ENCODE data around the gene CDC42EP1.
"Not testable (repeated sequence)": the region's sequence is repeated elsewhere in the genome, so short reads cannot be mapped to it uniquely, and the experiment has no call there.

The CDC42EP1 gene

GRCh38 chr22:37538590-37539357 lies 21.5 kb upstream of the CDC42EP1 start:
- DNase-seq (ENCODE audit: low spot score): peak; percentile 95
- H3K4me3 ChIP-seq: peak overlapping the region; percentile 54
- H3K27ac ChIP-seq: peak overlapping the region in 1 of 2 donors; percentile 57
- TF ChIP-seq CTCF (IDR thresholded peaks at IDR 0.05): peak; percentile 86

- DNase-seq (ENCODE audit: low spot score); H3K27ac ChIP-seq; H3K4me3 ChIP-seq: not testable (repeated sequence)
Measured at GRCh38 chr22:37539790-37540189, 20.5 kb upstream of the CDC42EP1 start.

- H3K27ac ChIP-seq; DNase-seq (ENCODE audit: low spot score); H3K4me3 ChIP-seq: not testable (repeated sequence)
Measured at GRCh38 chr22:37542416-37542815, 17.9 kb upstream of the CDC42EP1 start.

- Histone ChIP-seq H3K27ac (no peak overlapping the region), H3K4me3 (no peak overlapping the region)
- TF ChIP-seq CTCF (IDR thresholded peaks at IDR 0.05): no peak
- no peak for DNase-seq (ENCODE audit: low spot score)
Measured at GRCh38 chr22:37542959-37543358, 17.3 kb upstream of the CDC42EP1 start.

GRCh38 chr22:37544955-37545702 lies 15.2 kb upstream of the CDC42EP1 start:
- H3K27ac ChIP-seq: peak overlapping the region; percentile 98 to 99
- H3K4me3 ChIP-seq: peak overlapping the region; percentile 44
- no peak for DNase-seq (ENCODE audit: low spot score)
- TF ChIP-seq CTCF (IDR thresholded peaks at IDR 0.05): peak; percentile 64

GRCh38 chr22:37545703-37546436 lies 14.4 kb upstream of the CDC42EP1 start:
- DNase-seq (ENCODE audit: low spot score): peak; percentile 95
- peak overlapping the region; percentile 98 to 99 for H3K27ac ChIP-seq
- no peak for TF ChIP-seq CTCF (IDR thresholded peaks at IDR 0.05)
- peak overlapping the region; percentile 44 for H3K4me3 ChIP-seq

- no peak for TF ChIP-seq CTCF (IDR thresholded peaks at IDR 0.05)
- Histone ChIP-seq H3K27ac (peak overlapping the region; percentile 98 to 99), H3K4me3 (peak overlapping the region; percentile 44)
- DNase-seq (ENCODE audit: low spot score): peak; percentile 87
Measured at GRCh38 chr22:37546437-37547250, 13.6 kb upstream of the CDC42EP1 start.

Data from coronary artery (tissue), 2 donors.